IPS DF 6.9 (cell line): ENCODE measurements around the gene TBC1D10A.

ENCODE experiments used
- DNase-seq: peaks from one replicate; pipeline ENCODE4 v3.0.0-alpha.2; 2013; ENCODE audit warnings: low read depth, low spot score
- H3K27ac ChIP-seq: one replicate; pipeline ENCODE4 v1.5.1; 2013; ENCODE audit warnings: low read length, control low read depth
- H3K27me3 ChIP-seq: 2 replicates; pipeline ENCODE4 v1.6.1; 2013; ENCODE audit warnings: mild to moderate bottlenecking, low read length; ENCODE audit not compliant: control insufficient read depth, insufficient read depth
- H3K36me3 ChIP-seq: 2 replicates; pipeline ENCODE4 v1.6.1; 2013; ENCODE audit warnings: low read length; ENCODE audit not compliant: control insufficient read depth, insufficient read depth
- H3K4me1 ChIP-seq: 2 replicates; pipeline ENCODE4 v1.6.1; 2013; ENCODE audit warnings: low read length; ENCODE audit not compliant: control insufficient read depth, insufficient read depth
- H3K4me3 ChIP-seq: 2 replicates; pipeline ENCODE4 v1.5.1; 2013; ENCODE audit warnings: mild to moderate bottlenecking, low read length
- H3K9me3 ChIP-seq: 2 replicates; pipeline ENCODE4 v1.6.1; 2013; ENCODE audit warnings: low read length, inconsistent platforms; ENCODE audit not compliant: control insufficient read depth, insufficient read depth
- WGBS: extraction: QIAGEN DNeasy Blood & Tissue Kit; methylation state at CpG from one replicate; pipeline ENCODE4 v1.1.7; 2013; ENCODE audit warnings: mixed read lengths, missing lambda C conversion rate; ENCODE audit not compliant: insufficient read length, insufficient coverage; 5-methylcytosine and 5-hydroxymethylcytosine counted together

TBC1D10A gene

DNA sequence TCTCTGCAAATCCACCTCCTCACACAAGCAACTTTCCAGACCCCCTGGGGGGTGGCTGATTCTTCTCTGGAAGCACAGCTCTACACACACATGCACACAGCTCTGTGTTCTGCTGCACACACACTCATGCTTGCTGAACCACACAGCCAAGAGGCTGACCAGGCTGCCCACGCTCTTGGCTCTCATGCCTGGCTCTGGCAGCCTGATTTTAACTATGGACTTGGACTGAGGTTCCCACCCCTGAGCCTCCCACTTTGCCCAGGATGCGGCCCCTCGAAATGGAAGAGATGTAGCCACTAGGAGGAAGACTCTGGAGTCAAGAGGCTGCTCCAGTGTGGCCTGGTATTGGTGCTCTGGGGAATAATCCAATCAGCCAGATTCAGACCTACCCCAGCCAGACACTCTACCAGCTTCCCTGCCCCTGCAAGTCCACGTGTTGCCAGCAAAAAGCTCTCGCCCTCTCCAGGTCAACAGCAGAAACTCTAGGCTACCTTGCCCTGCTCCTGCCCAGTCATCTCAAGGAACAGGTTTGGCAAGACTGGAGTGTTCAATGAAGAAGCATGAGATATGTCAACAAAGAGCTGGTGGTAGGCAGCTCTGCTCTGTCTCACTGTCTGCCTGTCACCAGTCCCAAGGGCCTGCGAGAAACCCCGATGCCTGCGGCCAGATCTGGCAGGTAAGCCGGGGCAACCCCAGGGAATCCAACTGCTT, 28.6 kb downstream of the TBC1D10A start:
- no peaks in the 10 kb centered on the region for H3K27me3 ChIP-seq
- no peaks in the 10 kb centered on the region for H3K9me3 ChIP-seq
- H3K4me3 ChIP-seq = no peak overlapping the region
- no peak overlapping the region for H3K27ac ChIP-seq
- H3K36me3 ChIP-seq = no peaks in the 10 kb centered on the region; the same call in 1 of the 2 replicates
- no CpG with 5 or more reads among the region's 9 CpGs for WGBS
- DNase-seq = no peak
- no peaks in the 10 kb centered on the region for H3K4me1 ChIP-seq

DNA sequence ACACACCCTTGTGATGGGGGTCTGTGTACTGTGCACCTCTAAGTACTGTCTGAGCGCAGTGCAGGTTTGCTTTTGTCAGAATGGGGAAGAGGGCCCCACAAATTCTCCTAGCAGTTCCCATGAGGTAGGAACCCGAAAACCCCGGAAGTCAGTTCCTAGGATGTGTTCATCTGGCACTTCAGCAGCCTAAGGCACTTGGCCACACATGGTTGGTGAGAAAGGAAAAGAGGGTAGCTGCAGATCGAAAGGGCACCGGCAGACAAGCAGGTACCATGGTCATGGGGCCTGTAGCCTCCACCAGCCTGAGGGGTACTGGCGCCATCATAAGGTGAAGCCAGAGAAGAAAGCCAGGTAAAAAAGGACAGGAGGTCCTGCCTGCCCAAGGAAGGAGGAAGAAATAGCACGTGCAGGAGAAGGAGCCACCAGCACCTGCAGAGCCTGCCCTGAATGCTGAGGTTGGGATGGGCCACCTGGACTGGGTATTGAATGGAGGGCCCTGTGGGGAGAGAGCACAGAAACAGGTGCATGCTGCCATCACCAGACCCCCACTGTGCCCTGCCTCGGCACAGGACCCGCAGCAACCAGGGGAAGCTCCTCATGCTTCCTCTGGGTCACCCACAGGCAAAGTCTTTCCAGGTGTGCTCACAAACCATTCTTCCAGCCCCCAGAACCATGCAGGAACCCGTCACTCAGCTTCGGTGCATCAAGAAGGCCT, 29.3 kb downstream of the TBC1D10A start:
- H3K4me3 ChIP-seq = no peak overlapping the region
- WGBS = no CpG with 5 or more reads among the region's 11 CpGs
- no peaks in the 10 kb centered on the region; the same call in 1 of the 2 replicates for H3K36me3 ChIP-seq
- H3K4me1 ChIP-seq = no peaks in the 10 kb centered on the region
- no peaks in the 10 kb centered on the region for H3K27me3 ChIP-seq
- no peak for DNase-seq
- H3K9me3 ChIP-seq = no peaks in the 10 kb centered on the region
- no peak overlapping the region for H3K27ac ChIP-seq

DNA sequence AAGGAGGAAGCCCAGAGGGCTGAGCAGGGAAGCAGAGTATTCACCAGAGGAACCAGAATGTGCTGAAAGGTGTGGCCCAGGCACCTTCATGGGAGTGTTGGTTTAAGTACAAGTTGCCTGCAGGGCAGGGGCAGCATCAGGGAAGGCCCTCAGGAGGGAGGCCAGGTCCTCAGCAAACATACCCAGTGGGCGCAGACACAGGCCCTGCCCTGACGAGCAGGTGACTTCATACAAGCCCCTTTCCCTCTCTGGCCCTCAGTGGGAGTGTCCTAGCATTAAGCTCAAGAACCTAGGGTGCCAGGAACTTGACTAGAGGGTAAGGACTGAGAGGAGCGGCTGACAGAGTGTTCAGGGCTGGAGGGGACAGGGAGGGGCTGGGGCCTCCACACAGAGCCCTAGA, 29.9 kb downstream of the TBC1D10A start:
- Histone ChIP-seq H3K36me3 (no peaks in the 10 kb centered on the region; the same call in 1 of the 2 replicates), H3K9me3 (no peaks in the 10 kb centered on the region), H3K27ac (no peak overlapping the region), H3K4me3 (no peak overlapping the region), H3K27me3 (no peaks in the 10 kb centered on the region), H3K4me1 (no peaks in the 10 kb centered on the region)
- no CpG with 5 or more reads among the region's 3 CpGs for WGBS
- DNase-seq = no peak

DNA sequence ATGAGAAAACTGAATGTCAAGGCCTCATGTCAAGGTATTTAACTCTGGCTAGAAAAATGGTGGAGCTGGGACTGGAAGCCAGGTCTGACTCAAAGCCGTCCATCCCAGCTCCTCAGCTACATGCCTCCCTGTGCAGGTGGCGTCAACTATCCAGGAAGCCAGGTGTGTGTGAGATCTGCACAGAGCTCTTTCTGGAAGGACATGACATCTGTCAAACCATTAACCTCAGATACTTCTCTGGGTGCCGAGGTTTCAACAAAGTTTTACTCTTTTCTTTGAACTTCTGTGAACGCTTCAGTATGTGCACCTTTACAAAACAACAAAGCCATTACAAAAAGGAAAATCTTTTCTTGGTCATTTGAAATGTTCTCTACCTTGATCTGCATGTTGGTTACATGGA, 30.4 kb downstream of the TBC1D10A start:
- no CpG with 5 or more reads among the region's 4 CpGs for WGBS
- Histone ChIP-seq H3K36me3 (no peaks in the 10 kb centered on the region; the same call in 1 of the 2 replicates), H3K4me1 (no peaks in the 10 kb centered on the region), H3K9me3 (no peaks in the 10 kb centered on the region), H3K27ac (no peak overlapping the region), H3K4me3 (no peak overlapping the region), H3K27me3 (no peaks in the 10 kb centered on the region)
- no peak for DNase-seq

DNA sequence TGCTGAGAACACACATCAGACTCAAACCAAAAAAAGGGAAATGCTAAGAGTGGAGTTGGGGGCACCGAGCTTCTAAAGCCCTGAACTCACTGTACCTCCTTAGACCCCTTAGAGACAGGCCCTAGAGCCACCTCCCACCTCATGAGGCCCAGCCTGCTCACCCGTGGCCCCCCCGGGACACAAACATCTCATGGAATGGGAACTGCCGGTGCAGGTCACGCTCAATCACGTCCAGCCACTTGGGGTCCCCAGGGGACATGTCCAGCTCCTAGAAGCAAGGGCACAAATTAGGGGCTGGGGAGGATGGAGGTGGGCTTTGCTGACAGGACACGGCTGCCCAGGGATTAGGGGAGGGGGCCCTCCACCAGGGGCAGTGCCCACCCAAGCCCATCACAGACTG, 31.2 kb downstream of the TBC1D10A start:
- no CpG with 5 or more reads among the region's 7 CpGs for WGBS
- no peaks in the 10 kb centered on the region for H3K9me3 ChIP-seq
- DNase-seq = no peak
- H3K27ac ChIP-seq = no peak overlapping the region
- no peaks in the 10 kb centered on the region for H3K4me1 ChIP-seq
- H3K27me3 ChIP-seq = no peaks in the 10 kb centered on the region
- H3K36me3 ChIP-seq = no peaks in the 10 kb centered on the region; the same call in 1 of the 2 replicates
- no peak overlapping the region for H3K4me3 ChIP-seq

DNA sequence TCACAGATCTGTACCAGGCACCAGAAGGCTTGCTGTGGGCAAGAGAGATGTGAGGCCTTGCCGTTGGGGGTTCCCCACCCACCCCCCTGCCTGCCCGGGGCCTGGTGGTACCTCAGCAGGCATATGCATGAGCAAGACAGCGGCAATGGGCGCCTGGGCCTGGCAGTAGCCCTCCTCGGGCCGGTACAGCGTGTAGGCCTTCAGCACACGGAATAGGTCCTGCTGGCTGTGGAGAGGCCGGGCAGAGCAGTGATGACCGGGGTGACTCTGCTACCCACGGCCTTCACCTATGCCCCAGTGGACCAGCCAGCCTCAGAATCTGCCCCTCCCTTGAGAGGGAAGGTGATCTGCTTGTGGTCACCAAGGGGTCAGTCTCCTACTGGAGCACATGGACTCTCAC, 31.9 kb downstream of the TBC1D10A start:
- H3K4me1 ChIP-seq = peaks cover 2% of the 10 kb centered on the region
- no peak overlapping the region for H3K4me3 ChIP-seq
- no CpG with 5 or more reads among the region's 11 CpGs for WGBS
- DNase-seq = no peak
- H3K9me3 ChIP-seq = no peaks in the 10 kb centered on the region
- no peaks in the 10 kb centered on the region for H3K27me3 ChIP-seq
- H3K27ac ChIP-seq = no peak overlapping the region
- H3K36me3 ChIP-seq = no peaks in the 10 kb centered on the region; the same call in 1 of the 2 replicates

DNA sequence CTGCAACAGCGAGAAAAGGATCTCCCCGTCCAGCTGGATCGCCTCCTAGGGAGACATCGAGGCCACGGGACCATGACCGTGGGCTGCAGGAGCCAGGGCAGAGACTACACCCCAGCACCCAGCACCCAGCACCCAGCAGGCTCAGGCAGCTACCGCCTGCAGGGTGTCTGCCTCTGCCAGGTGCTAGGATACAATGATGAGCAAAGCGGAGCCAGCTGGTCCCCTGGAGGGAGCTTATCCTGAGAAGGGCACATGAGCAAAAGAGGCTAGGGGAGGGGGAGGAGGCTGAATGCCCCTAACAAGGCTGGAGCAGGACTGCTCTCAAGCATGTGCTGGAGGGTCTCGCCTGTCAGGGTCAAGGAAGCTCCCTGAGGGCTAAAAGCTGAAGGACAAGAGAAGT, 32.7 kb downstream of the TBC1D10A start:
- no peak for DNase-seq
- Histone ChIP-seq H3K9me3 (no peaks in the 10 kb centered on the region), H3K4me1 (peaks cover 2% of the 10 kb centered on the region), H3K36me3 (no peaks in the 10 kb centered on the region; the same call in 1 of the 2 replicates), H3K4me3 (no peak overlapping the region), H3K27me3 (no peaks in the 10 kb centered on the region), H3K27ac (no peak overlapping the region)
- WGBS = no CpG with 5 or more reads among the region's 9 CpGs

DNA sequence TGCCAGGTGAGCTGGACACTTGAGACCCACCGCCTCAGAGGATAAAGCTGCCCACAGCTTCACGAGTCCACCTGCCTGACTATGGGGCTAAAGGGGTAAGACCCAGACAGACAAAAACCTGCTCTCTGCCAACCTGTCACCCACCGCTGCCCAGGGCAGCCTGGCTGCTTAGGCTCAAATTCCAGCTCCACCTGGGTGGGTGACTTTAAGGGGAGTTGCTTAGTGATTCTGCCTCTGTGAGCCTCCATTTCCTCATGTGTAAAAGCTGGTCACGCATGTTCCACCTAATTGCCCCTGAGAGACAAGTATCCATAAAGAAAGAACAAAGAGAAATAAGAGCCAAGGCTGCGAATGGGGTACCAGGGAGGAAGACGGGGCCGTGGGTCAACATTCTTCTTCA, 33.7 kb downstream of the TBC1D10A start:
- Histone ChIP-seq H3K27ac (no peak overlapping the region), H3K9me3 (no peaks in the 10 kb centered on the region), H3K4me3 (no peak overlapping the region), H3K4me1 (peaks cover 5% of the 10 kb centered on the region), H3K27me3 (no peaks in the 10 kb centered on the region), H3K36me3 (no peaks in the 10 kb centered on the region; the same call in 1 of the 2 replicates)
- no CpG with 5 or more reads among the region's 7 CpGs for WGBS
- no peak for DNase-seq

DNA sequence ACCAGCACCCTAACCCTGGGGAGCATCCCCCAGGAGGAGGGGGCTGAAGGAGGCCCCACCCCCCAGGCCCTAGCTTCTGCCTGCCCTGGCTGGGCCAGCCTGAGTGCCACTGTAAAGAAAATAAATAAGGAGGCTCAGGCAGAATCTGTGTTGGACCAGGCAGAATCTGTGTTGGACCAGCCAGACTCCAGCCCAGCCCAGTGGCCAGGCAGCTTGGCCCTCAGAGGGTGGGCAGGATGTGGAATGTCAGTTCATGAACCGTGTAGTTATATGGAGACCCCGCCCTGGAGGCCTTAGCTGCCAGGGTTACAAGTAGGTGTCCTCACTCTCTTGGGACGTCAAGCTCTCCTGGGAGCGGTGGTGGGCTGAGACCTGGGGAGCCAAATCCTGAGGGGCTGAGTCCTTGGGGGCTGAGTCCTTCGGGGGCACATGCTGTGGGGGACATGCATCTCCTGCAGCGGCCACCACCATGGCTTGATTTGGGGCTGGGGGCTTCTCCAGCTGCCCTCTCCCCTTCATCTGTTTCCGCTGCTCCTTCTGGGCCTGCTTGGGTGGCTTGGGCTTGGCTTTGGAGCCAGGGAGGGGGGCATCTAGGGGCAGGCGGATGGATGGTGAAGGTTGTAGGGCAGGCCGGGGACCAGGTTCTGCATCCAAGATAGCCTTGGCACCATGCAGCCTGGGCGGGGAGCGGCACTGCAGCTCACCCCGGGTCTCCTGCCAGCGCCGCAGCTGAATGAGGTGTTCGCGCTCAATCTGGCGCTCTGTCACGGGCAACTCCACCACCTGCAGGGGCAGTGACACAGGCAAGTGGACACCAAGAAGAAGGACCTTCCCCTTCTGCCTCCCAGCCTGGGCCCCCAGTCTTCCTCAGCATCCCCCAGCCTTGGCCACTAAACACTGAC, 34.4 kb downstream of the TBC1D10A start:
- Histone ChIP-seq H3K27ac (no peak overlapping the region), H3K4me1 (peaks cover 5% of the 10 kb centered on the region), H3K9me3 (no peaks in the 10 kb centered on the region), H3K4me3 (no peak overlapping the region), H3K36me3 (no peaks in the 10 kb centered on the region; the same call in 1 of the 2 replicates), H3K27me3 (no peaks in the 10 kb centered on the region)
- no peak for DNase-seq
- WGBS = no CpG with 5 or more reads among the region's 18 CpGs
